CD4-positive, CD25-positive, alpha-beta regulatory T cell (primary cell): ENCODE data around the gene PLBD2. TPM values are rescaled to one million over a fixed set of nuclear protein-coding genes. Genes with fewer than 3 reads are reported as not detected.
A peak's percentile ranks its signal among the peaks of the same experiment; 100 is the strongest.
"Not testable (repeated sequence)": the region's sequence is repeated elsewhere in the genome, so short reads cannot be mapped to it uniquely, and the experiment has no call there.

Experiments
- ATAC-seq, 2 donors: fragments of 150-1000 bp; cut with Tn5 transposase; one replicate each; pipeline ENCODE4 v1.10.0; 2021; ENCODE audit warnings: low read depth in 2 of 2, moderate number of reproducible peaks in 2 of 2, moderate library complexity in 1 of 2
- DNase-seq, 3 donors: peaks; one replicate each; pipeline versions ENCODE4 v3.0.0 to v3.0.0-alpha.2; 2012 to 2022; ENCODE audit warnings: mixed read lengths in 1 of 3
- H3K27ac ChIP-seq: one replicate; pipeline ENCODE4 v1.7.0; 2013; ENCODE audit warnings: mild to moderate bottlenecking, low read length; ENCODE audit not compliant: insufficient read depth, poor library complexity, severe bottlenecking
- H3K27me3 ChIP-seq: one replicate; pipeline ENCODE4 v1.7.0; 2013; ENCODE audit warnings: low read length; ENCODE audit not compliant: control insufficient read depth, insufficient read depth
- H3K36me3 ChIP-seq: one replicate; pipeline ENCODE4 v1.7.0; 2013; ENCODE audit warnings: mild to moderate bottlenecking, low read length, moderate library complexity; ENCODE audit not compliant: control insufficient read depth, insufficient read depth
- H3K4me1 ChIP-seq: 2 replicates; pipeline ENCODE4 v1.7.0; 2013; ENCODE audit warnings: mild to moderate bottlenecking, low read length; ENCODE audit not compliant: insufficient read depth, control insufficient read depth, poor library complexity, severe bottlenecking
- H3K4me3 ChIP-seq: one replicate; pipeline ENCODE4 v1.7.0; 2013; ENCODE audit warnings: low read depth, mild to moderate bottlenecking, low read length, moderate library complexity
- H3K9me3 ChIP-seq, 2 experiments: 1 replicate in 1 of 2; 2 replicates in 1 of 2; pipeline ENCODE4 v1.7.0; 2013; ENCODE audit warnings: low read length in 2 of 2, mild to moderate bottlenecking in 1 of 2, moderate library complexity in 1 of 2; ENCODE audit not compliant: control insufficient read depth in 2 of 2
- H3K27ac Mint-ChIP-seq, 3 donors: one replicate each; pipeline ENCODE4 v1.8.0; 2020 to 2022; ENCODE audit warnings: mild to moderate bottlenecking in 3 of 3, mixed read lengths in 3 of 3, moderate library complexity in 2 of 3
- H3K27me3 Mint-ChIP-seq: one replicate; pipeline ENCODE4 v1.8.0; 2022; ENCODE audit warnings: mild to moderate bottlenecking, mixed read lengths
- H3K36me3 Mint-ChIP-seq: one replicate; pipeline ENCODE4 v1.8.0; 2020; ENCODE audit warnings: mixed read lengths
- H3K4me1 Mint-ChIP-seq, 4 donors: one replicate each; pipeline ENCODE4 v1.8.0; 2020 to 2022; ENCODE audit warnings: mixed read lengths in 4 of 4, mild to moderate bottlenecking in 1 of 4
- H3K4me3 Mint-ChIP-seq, 4 donors: one replicate each; pipeline ENCODE4 v1.8.0; 2020 to 2022; ENCODE audit warnings: mild to moderate bottlenecking in 4 of 4, mixed read lengths in 4 of 4, moderate library complexity in 3 of 4
- H3K9me3 Mint-ChIP-seq, 7 donors: one replicate each; pipeline ENCODE4 v1.8.0; 2020 to 2022; ENCODE audit warnings: mixed read lengths in 7 of 7, mild to moderate bottlenecking in 3 of 7, moderate library complexity in 2 of 7
- polyA plus RNA-seq, 4 donors: library from polyadenylated mRNA; unstranded; fragments of 300-500 nt; fragmentation: Illumina TruSeq; gene quantifications; one replicate each; pipeline ENCODE4 v1.2.3, GENCODE V29; 2021
- total RNA-seq: library from RNA; stranded (reverse); gene quantifications from one replicate; pipeline ENCODE4 v1.2.3, GENCODE V29; 2022

Gene PLBD2
- total and polyA plus RNA-seq, 5 donors from 2014 or later = 4.9 to 14.4 (median 6.5) TPM

GRCh38 chr12:113354192-113354591 is 4.2 kb upstream of the PLBD2 start:
- not testable (repeated sequence) for ATAC-seq, H3K4me3 Mint-ChIP-seq, DNase-seq, H3K9me3 Mint-ChIP-seq, H3K9me3 ChIP-seq, H3K27ac ChIP-seq, H3K27me3 ChIP-seq, H3K36me3 Mint-ChIP-seq, H3K36me3 ChIP-seq, H3K4me3 ChIP-seq
- Mint-ChIP-seq H3K4me1 (peaks cover 0 to 11% (median 3%) of the 10 kb centered on the region in 4 donors), H3K27ac (peak overlapping the region in 1 of 3 donors; percentile 26), H3K27me3 (peaks cover 30% of the 10 kb centered on the region)
- H3K4me1 ChIP-seq = peaks cover 12% of the 10 kb centered on the region

DNA sequence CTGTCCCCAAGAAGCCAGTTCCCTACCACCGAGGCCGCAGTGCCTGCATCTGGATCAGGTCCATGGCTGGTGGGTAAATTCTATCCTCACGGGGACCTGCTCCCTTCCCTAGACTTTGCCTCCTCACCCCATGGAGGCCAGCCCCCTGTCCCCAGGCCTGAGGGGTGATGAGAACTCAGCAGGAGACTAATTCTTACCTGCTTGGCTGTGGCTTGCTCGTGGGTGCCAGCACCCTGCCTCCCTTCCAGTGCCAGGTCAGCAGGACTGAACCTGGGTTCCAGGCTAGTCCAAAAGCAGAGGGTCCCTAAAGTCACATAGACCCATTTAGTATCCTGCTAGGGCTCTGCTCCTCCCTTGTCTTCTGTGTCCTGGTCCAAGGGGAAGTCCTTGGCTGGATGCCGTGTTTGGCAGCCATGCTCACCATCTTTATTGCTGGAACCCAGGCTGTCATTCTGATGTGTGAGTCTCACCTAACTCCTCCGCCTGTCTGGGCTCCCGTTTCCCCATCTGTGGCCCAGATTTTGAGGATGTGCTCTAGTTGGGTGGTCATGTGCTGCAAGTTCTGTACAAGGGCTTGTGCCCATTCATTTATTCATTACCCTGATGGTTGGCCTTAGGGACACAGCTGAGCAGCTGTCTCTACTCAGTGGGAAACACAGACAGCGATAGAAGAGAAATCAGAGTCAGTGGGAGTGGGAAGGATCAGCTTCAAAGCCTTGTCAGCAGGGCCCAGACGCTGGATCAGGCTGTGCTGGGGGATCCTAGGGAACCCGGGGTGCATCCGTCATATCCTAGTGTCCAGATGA is 949 bp downstream of the PLBD2 start:
- Mint-ChIP-seq H3K9me3 (no peaks in the 10 kb centered on the region), H3K27me3 (peaks cover 5% of the 10 kb centered on the region), H3K4me1 (peaks cover 5 to 27% (median 11%) of the 10 kb centered on the region in 4 donors), H3K27ac (peak overlapping the region; percentile 86 to 91 (median 91)), H3K36me3 (peaks cover 3% of the 10 kb centered on the region), H3K4me3 (peak overlapping the region; percentile 86 to 94 (median 88))
- Histone ChIP-seq H3K27ac (peak overlapping the region; percentile 79), H3K9me3 (no peaks in the 10 kb centered on the region), H3K27me3 (no peaks in the 10 kb centered on the region), H3K4me3 (peak overlapping the region; percentile 57), H3K36me3 (no peaks in the 10 kb centered on the region), H3K4me1 (peaks cover 20% of the 10 kb centered on the region)
- DNase-seq = peak in 1 of 3 donors; percentile 6
- no peak for ATAC-seq

DNA sequence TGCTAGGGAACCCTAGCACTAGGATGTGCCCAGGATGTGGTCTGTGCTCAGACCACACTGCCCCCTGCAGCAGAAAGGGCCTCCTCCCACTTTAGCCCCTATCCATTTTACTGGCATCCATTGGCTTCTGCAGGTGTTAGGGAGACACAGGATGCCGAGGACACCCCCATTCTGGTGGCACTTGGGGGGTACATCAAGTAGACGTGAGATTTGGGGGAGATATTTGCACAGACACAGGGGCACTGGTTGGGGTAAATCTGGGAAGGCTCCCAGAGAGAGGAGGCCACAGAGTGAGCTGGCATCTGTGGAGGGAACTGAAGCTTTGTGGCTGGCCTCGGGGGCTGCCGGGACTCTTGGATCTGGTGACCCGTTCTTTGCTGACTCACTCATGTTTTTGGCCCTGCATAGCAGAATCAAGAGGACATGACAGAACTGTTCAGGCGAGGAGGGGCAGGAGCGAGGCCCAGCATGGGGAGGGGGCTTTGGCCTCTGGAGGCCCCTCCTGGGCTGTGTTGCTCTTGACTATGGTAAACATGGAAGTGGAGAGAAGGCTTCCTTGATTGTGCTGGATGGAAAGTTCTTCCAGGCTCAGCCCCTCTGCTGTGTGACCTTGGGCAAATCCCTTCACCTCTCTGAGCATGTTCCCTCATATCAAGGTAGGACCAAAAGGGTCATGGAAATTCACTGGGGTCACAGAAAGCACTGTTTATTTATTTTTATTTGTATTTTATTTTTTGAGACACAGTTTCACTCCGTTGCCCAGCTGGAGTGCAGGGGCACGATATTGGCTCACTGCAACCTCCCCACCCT is 1.8 kb downstream of the PLBD2 start:
- Mint-ChIP-seq H3K27ac (peak overlapping the region in 2 of 3 donors; percentile 20 to 91), H3K36me3 (peaks cover 10% of the 10 kb centered on the region), H3K4me3 (peak overlapping the region; percentile 86 to 94 (median 88)), H3K4me1 (peaks cover 5 to 28% (median 14%) of the 10 kb centered on the region in 4 donors), H3K27me3 (no peaks in the 10 kb centered on the region), H3K9me3 (no peaks in the 10 kb centered on the region)
- H3K9me3 ChIP-seq = no peaks in the 10 kb centered on the region
- no peaks in the 10 kb centered on the region for H3K27me3 ChIP-seq
- H3K36me3 ChIP-seq = no peaks in the 10 kb centered on the region
- H3K27ac ChIP-seq = no peak overlapping the region
- ATAC-seq (no peak), DNase-seq (no peak)
- H3K4me1 ChIP-seq = peaks cover 20% of the 10 kb centered on the region
- no peak overlapping the region for H3K4me3 ChIP-seq

- peak overlapping the region in 1 of 4 donors; percentile 70 for H3K4me3 Mint-ChIP-seq
- DNase-seq = no peak
- peaks cover 9 to 28% (median 18%) of the 10 kb centered on the region in 4 donors for H3K4me1 Mint-ChIP-seq
- H3K4me1 ChIP-seq = peaks cover 20% of the 10 kb centered on the region
- no peak for ATAC-seq
- peaks cover 18% of the 10 kb centered on the region for H3K36me3 Mint-ChIP-seq
- no peaks in the 10 kb centered on the region for H3K27me3 ChIP-seq
- no peaks in the 10 kb centered on the region for H3K27me3 Mint-ChIP-seq
- H3K27ac ChIP-seq = peak overlapping the region; percentile 5
- no peaks in the 10 kb centered on the region for H3K9me3 ChIP-seq
- no peak overlapping the region for H3K4me3 ChIP-seq
- H3K36me3 ChIP-seq = no peaks in the 10 kb centered on the region
- H3K9me3 Mint-ChIP-seq = no peaks in the 10 kb centered on the region
- peak overlapping the region in 1 of 3 donors; percentile 93 for H3K27ac Mint-ChIP-seq
These were observed 3.4 kb downstream of the PLBD2 start for GRCh38 chr12:113361574-113362370.

GRCh38 chr12:113364698-113365097 is 6.3 kb downstream of the PLBD2 start:
- ATAC-seq = no peak
- Histone ChIP-seq H3K36me3 (peaks cover 3% of the 10 kb centered on the region), H3K27me3 (no peaks in the 10 kb centered on the region), H3K4me1 (peaks cover 3% of the 10 kb centered on the region), H3K27ac (no peak overlapping the region), H3K4me3 (no peak overlapping the region), H3K9me3 (no peaks in the 10 kb centered on the region)
- H3K4me3 Mint-ChIP-seq = peak overlapping the region in 2 of 4 donors; percentile 7 to 8
- peak overlapping the region in 1 of 3 donors; percentile 16 for H3K27ac Mint-ChIP-seq
- H3K27me3 Mint-ChIP-seq = no peaks in the 10 kb centered on the region
- H3K36me3 Mint-ChIP-seq = peaks cover 25% of the 10 kb centered on the region
- no peaks in the 10 kb centered on the region for H3K9me3 Mint-ChIP-seq
- H3K4me1 Mint-ChIP-seq = peaks cover 6 to 20% (median 12%) of the 10 kb centered on the region in 4 donors
- no peak for DNase-seq

DNA sequence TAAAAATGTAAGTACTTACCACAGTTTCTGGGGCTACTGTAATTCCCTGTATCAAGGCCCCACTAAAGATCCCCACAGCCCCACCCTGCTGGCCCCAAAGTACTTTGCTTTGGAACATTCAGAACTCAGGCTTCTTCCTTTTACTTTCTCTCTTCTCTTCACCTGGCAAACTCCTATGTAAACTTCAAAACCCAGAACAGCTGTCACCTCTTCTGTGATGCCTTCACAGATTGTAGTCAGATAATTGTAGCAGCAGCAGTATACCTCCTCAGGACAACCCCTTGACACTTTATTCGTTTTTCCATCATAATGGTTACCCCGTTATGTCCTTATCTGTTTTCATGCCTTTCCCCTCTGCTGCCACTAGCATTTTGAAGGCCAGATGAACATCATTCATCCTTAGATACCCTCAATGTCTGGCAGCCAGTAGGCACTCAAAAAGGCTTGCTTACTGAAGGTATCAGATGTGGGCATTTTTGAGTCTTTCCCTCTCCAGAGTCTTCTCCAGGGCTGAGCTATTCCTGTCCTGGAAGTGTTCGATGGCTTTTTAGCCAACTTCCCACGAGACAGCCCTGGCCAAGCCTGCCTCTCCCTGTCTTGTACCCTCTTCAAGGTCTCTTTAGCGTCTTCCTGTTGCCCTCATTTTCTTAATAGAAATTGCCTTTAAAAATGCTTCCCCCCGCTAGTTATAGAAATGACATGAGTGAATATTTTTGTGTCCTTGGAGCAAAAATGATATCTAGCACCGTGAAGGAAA is 7.4 kb downstream of the PLBD2 start:
- ATAC-seq = no peak
- Histone ChIP-seq H3K36me3 (peaks cover 3% of the 10 kb centered on the region), H3K27me3 (no peaks in the 10 kb centered on the region), H3K4me3 (no peak overlapping the region), H3K9me3 (no peaks in the 10 kb centered on the region), H3K27ac (no peak overlapping the region), H3K4me1 (no peaks in the 10 kb centered on the region)
- no peaks in the 10 kb centered on the region for H3K9me3 Mint-ChIP-seq
- H3K36me3 Mint-ChIP-seq = peaks cover 28% of the 10 kb centered on the region
- no peaks in the 10 kb centered on the region for H3K27me3 Mint-ChIP-seq
- H3K4me1 Mint-ChIP-seq = peaks cover 7 to 12% (median 10%) of the 10 kb centered on the region in 4 donors
- peak overlapping the region in 1 of 4 donors; percentile 47 for H3K4me3 Mint-ChIP-seq
- DNase-seq = no peak
- peak overlapping the region in 1 of 3 donors; percentile 93 for H3K27ac Mint-ChIP-seq

DNA sequence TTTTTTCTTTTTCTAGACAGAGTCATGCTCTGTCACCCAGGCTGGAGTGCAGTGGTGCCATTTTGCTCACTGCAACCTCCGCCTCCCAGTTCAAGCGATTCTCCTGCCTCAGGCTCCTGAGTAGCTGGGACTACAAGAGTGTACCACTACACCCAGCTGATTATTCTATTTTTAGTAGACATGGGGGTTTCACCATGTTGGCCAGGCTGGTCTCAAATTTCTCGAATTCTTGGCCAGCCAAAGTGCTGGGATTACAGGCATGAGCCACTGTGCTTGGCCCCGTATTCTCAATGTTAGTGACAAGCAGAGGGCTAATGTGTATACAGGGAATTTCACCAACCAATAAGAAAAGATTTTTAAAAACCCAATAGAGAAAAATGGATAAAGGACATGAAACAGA is 8.4 kb downstream of the PLBD2 start:
- DNase-seq = no peak
- Histone ChIP-seq H3K4me3 (no peak overlapping the region), H3K27me3 (no peaks in the 10 kb centered on the region), H3K4me1 (no peaks in the 10 kb centered on the region), H3K9me3 (no peaks in the 10 kb centered on the region), H3K27ac (no peak overlapping the region), H3K36me3 (peaks cover 3% of the 10 kb centered on the region)
- Mint-ChIP-seq H3K27ac (peak overlapping the region in 2 of 3 donors; percentile 31 to 49), H3K9me3 (no peaks in the 10 kb centered on the region), H3K27me3 (no peaks in the 10 kb centered on the region), H3K4me1 (peaks cover 6 to 10% (median 8%) of the 10 kb centered on the region in 4 donors), H3K36me3 (peaks cover 30% of the 10 kb centered on the region), H3K4me3 (no peak overlapping the region)
- no peak for ATAC-seq
